Forelimb muscle (tissue), 1 donor: ENCODE results near the gene SLIT3. TPM values are rescaled to one million over a fixed set of nuclear protein-coding genes. Genes with fewer than 3 reads are reported as not detected.

Experiments used
- DNase-seq: peaks from one replicate; pipeline ENCODE4 v3.0.0-alpha.2; 2013; ENCODE audit warnings: low read depth
- polyA plus RNA-seq: library from polyadenylated mRNA; unstranded; fragments of 120-200 nt; gene quantifications from one replicate; pipeline ENCODE4 v1.2.1, GENCODE V29; 2013; ENCODE audit not compliant: insufficient read length

Gene SLIT3
- polyA plus RNA-seq, 1 donor, result 6.8 TPM

- DNase-seq, result no peak
Measured at GRCh38 chr5:168706655-168707069, 594.3 kb downstream of the SLIT3 start.

DNA sequence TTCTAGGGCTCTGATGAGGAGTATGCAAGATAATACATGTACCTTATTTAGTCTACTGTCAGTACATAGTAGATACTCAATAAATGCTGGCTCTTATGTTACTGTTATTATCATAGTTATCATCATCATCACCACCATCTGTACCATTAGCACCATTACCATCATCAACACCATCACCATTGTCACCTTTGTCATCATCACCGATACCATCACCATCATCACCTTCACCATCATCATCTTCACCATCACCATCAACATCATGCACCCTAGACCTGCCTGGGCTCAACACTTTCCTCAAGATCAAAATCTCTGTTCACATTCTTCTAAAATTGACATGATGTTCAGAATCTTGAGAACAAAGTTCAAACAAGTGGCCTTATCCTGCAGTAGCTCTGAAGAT is 595.6 kb downstream of the SLIT3 start:
- no peak for DNase-seq

- no peak for DNase-seq
Measured at GRCh38 chr5:168702511-168702910, 598.4 kb downstream of the SLIT3 start.

DNA sequence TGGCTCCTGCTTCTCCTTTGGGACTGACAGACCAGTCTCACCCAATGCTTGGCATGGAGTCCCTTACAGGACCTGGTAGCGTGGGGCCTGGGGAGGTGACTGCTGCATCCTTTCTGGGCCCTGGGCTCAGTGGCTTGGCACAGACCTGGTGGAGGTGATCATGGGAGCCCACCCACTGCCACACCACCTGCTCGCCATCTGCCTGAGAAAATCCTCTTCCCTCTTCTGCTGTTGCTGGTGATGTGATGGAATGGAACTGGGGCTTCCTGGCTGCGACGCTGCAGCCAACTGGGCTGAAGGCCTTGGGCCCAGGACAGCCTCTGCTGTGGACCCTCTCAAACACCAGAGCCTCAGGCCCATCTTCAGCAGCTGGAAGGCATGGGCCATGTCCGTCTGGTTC is 599.3 kb downstream of the SLIT3 start:
- no peak for DNase-seq

DNA sequence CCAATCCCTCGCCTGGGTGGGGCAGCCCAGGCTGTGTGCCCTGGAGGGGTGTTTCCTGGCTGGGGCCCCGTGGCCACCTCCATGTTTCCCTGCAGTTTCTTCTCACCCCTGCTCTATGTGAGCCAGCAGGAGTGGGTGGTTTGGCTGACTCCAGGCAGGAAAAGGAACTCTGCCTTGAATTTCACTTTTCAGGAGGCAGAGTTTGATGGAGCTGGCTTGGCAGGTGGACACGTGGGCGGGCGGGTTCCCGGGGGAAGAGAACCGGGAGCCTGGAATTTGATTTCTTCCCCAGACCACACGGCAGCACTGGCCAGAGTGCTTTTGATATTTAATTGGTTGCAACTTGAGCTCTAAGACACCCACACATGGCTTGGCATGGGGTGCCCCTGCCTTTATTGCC is 601.9 kb downstream of the SLIT3 start:
- DNase-seq, result no peak

- no peak for DNase-seq
Measured at GRCh38 chr5:168697034-168697720, 603.8 kb downstream of the SLIT3 start.

DNA sequence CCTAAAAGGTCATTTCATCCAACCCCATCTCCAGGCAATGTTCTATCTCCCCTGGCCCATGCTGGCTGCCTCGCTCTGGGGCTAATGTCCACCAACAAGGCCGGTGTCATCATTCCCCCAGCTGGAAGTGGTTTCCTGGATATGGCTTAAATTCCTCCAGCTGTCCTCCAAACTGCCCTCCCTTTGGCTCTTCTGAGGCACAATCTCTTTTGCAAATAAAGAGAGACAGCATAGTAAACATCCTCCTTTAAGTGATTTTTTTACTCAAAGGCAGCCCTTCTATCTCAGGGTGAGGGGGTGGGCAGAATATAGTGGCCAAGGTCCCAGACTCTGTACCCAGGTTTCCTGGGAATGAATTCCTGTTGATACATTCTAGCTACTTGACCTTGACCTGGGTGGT is 604.3 kb downstream of the SLIT3 start:
- no peak for DNase-seq

DNA sequence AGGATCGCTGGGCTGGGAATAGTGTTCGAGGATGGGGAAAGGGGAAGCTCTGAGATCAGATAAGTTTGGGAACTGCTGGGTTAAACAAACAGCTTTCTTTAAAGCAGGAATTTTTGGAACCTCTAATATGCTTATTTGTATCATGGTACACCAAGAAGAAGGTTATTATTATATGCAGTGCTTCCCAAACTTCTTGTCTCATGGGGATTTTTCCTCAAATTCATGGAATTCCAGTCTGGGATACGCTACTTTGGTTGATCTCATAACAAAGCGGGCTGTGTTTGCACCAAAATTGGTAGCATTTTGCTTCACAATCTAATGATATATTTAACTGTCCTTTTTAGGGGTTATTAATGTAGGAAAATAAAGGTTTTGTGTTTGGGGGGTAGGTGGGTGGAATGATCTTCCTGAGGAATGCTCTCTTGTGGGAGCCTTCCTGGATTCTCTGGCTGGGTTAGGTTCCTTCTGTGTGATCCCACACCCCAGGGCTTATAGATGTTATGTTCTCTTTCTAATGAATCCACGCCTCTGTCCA is 605.6 kb downstream of the SLIT3 start:
- DNase-seq, result no peak

- no peak for DNase-seq
Measured at GRCh38 chr5:168694289-168694688, 606.6 kb downstream of the SLIT3 start.

- DNase-seq, result no peak
Measured at GRCh38 chr5:168693883-168694282, 607.1 kb downstream of the SLIT3 start.

DNA sequence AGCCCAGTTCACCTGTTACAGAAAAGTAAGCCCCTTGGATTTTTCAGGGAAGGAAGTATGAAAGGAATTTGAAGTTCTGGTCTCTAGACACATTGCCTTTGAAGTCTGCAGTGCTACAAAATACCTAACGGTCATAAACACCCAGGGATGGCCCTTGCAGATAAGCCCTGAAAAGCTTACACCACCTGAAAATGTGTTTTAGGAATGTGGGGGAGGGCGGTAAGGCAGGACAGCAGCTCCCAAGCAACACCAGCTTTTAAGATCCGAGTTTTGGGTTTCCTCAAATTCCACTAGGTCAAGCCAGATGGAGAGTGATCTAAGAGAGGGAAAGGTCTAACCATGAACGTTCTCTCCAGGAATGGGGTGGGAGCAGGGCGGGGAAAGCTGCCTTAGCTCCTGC is 607.6 kb downstream of the SLIT3 start:
- no peak for DNase-seq

GRCh38 chr5:168691891-168692290 is 609.0 kb downstream of the SLIT3 start:
- DNase-seq, result no peak

GRCh38 chr5:168689260-168689659 is 611.7 kb downstream of the SLIT3 start:
- no peak for DNase-seq

DNA sequence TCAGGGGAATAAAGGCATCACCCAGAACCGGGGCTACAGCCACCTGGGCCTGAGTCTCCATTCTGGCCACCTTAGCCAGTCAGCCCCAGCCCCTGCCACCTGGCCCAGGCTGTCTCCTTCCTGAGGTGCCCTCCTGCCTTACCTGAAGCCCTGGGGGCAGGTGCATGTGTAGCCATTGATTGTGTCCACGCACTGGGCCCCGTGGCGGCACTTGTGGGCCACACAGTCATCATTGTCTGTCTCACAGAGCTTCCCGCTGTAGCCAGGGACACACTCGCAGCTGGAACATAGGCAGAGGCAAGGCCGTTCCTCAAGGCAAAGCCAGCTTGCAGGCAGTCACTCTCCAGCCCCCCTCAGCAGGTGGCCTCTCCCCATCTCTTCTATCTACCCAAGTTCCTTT is 614.1 kb downstream of the SLIT3 start:
- no peak for DNase-seq

DNA sequence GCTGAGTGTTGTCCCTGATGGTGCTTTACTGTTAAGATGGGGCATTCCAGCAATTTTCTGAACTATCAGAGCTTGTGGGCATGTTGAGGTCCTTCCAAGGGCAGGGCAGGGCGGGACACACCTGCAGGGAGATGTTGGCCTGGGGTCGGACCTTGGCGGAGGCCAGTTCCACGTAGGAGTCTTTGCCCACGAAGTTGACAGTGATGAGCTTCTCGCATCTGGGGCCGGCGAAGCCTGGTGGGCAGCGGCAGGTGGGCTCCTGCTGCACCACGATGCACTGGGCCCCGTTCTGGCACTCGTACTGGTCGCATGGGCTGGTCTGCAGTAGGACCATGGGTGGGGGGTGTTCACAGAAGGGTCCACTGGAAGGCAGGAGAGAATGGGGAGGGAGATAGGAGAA is 615.4 kb downstream of the SLIT3 start:
- DNase-seq, result no peak

- DNase-seq, result no peak
Measured at GRCh38 chr5:168683927-168684295, 617.0 kb downstream of the SLIT3 start.

- no peak for DNase-seq
Measured at GRCh38 chr5:168683247-168683926, 617.6 kb downstream of the SLIT3 start.

- no peak for DNase-seq
Measured at GRCh38 chr5:168681556-168682183, 619.3 kb downstream of the SLIT3 start.

GRCh38 chr5:168680395-168680794 is 620.5 kb downstream of the SLIT3 start:
- no peak for DNase-seq

DNA sequence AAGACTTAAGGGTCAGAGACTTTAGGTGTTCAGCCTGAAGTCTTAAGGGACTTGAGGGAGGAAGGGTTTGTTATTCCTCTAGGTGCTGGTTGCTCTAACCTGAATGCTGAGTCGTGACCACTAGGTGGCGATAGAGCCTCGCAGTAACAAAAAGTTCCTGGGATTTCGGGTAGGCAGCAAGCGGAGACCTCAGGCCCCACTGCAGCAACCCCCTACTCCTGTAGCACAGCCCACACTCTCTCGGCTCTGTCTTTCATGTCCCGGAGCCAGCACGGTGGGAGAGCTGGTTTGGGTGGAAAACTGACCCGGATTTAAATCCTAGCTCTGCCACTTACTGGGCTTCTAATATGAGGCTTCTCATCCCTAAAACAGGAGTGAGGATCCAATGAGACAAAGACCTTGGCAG is 621.4 kb downstream of the SLIT3 start:
- peak; percentile 47 for DNase-seq

GRCh38 chr5:168676501-168676900 is 624.4 kb downstream of the SLIT3 start:
- no peak for DNase-seq

DNA sequence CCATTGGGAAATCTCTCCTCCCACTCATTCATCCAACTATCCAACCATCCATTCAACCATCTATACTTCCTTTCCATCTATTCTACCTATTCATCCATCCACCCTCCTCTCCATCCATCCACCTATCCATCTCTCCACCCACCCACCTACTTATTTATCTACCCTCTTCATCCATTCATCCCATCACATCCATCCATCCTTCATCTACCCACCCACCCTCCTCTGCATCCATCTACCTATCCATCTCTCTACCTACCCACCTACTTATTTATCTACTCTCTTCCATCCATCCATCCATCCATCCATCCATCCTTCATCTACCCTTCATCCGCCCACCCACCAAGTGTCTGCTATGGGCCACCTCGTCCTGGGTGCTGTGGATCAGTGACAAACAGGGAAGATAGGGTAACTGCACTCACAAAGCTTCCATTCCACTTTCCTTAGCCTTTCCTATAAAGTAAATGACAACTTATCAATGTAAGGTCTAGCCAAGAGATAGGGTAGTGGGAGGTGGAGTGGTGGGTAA is 625.0 kb downstream of the SLIT3 start:
- DNase-seq, result no peak
